Measurements from ENCODE around the gene TPD52L1. TPM values are rescaled to one million over a fixed set of nuclear protein-coding genes. Genes with fewer than 3 reads are reported as not detected.

TPD52L1 gene
- total RNA-seq, 1 donor from 2014 or later: not detected

GRCh38 chr6:125208625-125209249 lies 55.2 kb downstream of the TPD52L1 start:
- Mint-ChIP-seq H3K9me3 (ENCODE audit: unreplicated experiment) (no peaks in the 10 kb centered on the region), H3K4me1 (ENCODE audit: low read depth, unreplicated experiment) (no peaks in the 10 kb centered on the region), H3K27me3 (ENCODE audit: unreplicated experiment) (peaks cover 5% of the 10 kb centered on the region), H3K27ac (ENCODE audit: unreplicated experiment) (no peak overlapping the region), H3K36me3 (ENCODE audit: unreplicated experiment) (no peaks in the 10 kb centered on the region), H3K4me3 (ENCODE audit: unreplicated experiment) (no peak overlapping the region)
- no peak for DNase-seq
- TF ChIP-seq, protein P1, sequence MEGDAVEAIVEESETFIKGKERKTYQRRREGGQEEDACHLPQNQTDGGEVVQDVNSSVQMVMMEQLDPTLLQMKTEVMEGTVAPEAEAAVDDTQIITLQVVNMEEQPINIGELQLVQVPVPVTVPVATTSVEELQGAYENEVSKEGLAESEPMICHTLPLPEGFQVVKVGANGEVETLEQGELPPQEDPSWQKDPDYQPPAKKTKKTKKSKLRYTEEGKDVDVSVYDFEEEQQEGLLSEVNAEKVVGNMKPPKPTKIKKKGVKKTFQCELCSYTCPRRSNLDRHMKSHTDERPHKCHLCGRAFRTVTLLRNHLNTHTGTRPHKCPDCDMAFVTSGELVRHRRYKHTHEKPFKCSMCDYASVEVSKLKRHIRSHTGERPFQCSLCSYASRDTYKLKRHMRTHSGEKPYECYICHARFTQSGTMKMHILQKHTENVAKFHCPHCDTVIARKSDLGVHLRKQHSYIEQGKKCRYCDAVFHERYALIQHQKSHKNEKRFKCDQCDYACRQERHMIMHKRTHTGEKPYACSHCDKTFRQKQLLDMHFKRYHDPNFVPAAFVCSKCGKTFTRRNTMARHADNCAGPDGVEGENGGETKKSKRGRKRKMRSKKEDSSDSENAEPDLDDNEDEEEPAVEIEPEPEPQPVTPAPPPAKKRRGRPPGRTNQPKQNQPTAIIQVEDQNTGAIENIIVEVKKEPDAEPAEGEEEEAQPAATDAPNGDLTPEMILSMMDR (IDR thresholded peaks at IDR 0.05; ENCODE audit: partially characterized antibody, unreplicated experiment): no peak

DNA sequence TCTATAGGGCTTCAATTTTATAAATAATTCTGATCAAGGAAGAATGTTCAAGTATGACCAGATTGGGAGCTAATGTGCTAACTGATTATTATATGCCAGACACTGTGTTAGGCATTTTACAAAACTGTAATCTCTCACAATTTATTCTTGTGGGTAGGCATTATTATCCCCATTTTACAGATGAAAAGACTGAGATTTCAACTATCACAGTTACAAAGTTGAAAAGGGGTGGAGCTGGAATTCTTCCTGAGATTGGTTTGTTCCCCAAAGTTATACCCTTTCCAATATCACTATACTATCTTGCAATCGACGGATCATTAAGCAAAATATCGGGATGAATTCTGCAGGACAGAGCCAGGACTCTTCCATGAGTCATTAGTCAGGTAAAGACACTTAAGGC lies 57.1 kb downstream of the TPD52L1 start:
- H3K4me1 Mint-ChIP-seq (ENCODE audit: low read depth, unreplicated experiment): no peaks in the 10 kb centered on the region
- no peaks in the 10 kb centered on the region for H3K9me3 Mint-ChIP-seq (ENCODE audit: unreplicated experiment)
- no peak for DNase-seq
- TF ChIP-seq, protein P1 (IDR thresholded peaks at IDR 0.05; ENCODE audit: partially characterized antibody, unreplicated experiment): no peak
- no peak overlapping the region for H3K4me3 Mint-ChIP-seq (ENCODE audit: unreplicated experiment)
- H3K27ac Mint-ChIP-seq (ENCODE audit: unreplicated experiment): no peak overlapping the region
- peaks cover 5% of the 10 kb centered on the region for H3K27me3 Mint-ChIP-seq (ENCODE audit: unreplicated experiment)
- H3K36me3 Mint-ChIP-seq (ENCODE audit: unreplicated experiment): no peaks in the 10 kb centered on the region

DNA sequence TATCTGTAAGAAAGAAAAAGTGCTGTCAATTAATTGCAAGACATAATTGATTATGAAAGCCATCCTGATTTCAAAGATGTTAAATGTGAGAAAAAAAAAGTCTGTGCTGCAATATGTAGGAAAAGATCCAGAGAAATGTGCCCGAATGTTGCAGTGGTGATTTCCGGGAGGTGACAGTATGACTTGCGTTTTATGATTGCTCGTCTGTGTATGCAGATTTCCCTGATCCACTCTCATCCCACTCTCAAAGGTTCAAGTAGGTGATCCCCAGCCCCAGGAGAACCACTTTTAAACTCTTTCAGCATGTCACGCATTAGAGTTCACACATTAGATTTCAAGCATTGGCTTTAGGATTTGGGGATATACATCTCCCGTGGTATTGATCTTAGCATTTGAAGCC lies 57.8 kb downstream of the TPD52L1 start:
- Mint-ChIP-seq H3K27me3 (ENCODE audit: unreplicated experiment) (peaks cover 5% of the 10 kb centered on the region), H3K27ac (ENCODE audit: unreplicated experiment) (no peak overlapping the region), H3K36me3 (ENCODE audit: unreplicated experiment) (no peaks in the 10 kb centered on the region), H3K9me3 (ENCODE audit: unreplicated experiment) (no peaks in the 10 kb centered on the region), H3K4me1 (ENCODE audit: low read depth, unreplicated experiment) (no peaks in the 10 kb centered on the region), H3K4me3 (ENCODE audit: unreplicated experiment) (no peak overlapping the region)
- no peak for DNase-seq
- TF ChIP-seq, protein P1 (IDR thresholded peaks at IDR 0.05; ENCODE audit: partially characterized antibody, unreplicated experiment): no peak

DNA sequence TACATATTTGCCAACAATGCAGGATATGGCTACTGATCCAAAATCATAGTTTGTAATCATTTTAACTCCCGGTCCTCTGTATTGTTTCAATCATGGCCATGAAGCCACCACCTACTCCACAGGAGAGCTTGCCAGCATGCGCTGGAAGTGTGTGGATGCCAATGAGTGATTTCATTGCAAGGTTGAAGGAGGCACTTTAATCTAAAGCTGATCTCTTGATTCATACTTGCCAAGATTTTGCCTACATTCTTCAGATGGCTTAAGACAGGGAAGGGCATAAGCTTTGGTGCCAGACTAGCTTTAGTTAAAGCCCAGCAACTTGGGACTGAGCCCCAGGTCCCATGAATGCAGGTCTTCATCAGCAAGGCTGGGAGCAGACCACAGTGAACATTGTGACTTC lies 58.8 kb downstream of the TPD52L1 start:
- Mint-ChIP-seq H3K27me3 (ENCODE audit: unreplicated experiment) (peaks cover 5% of the 10 kb centered on the region), H3K36me3 (ENCODE audit: unreplicated experiment) (no peaks in the 10 kb centered on the region), H3K4me1 (ENCODE audit: low read depth, unreplicated experiment) (no peaks in the 10 kb centered on the region), H3K9me3 (ENCODE audit: unreplicated experiment) (no peaks in the 10 kb centered on the region), H3K27ac (ENCODE audit: unreplicated experiment) (no peak overlapping the region), H3K4me3 (ENCODE audit: unreplicated experiment) (no peak overlapping the region)
- TF ChIP-seq, protein P1 (IDR thresholded peaks at IDR 0.05; ENCODE audit: partially characterized antibody, unreplicated experiment): no peak
- no peak for DNase-seq

DNA sequence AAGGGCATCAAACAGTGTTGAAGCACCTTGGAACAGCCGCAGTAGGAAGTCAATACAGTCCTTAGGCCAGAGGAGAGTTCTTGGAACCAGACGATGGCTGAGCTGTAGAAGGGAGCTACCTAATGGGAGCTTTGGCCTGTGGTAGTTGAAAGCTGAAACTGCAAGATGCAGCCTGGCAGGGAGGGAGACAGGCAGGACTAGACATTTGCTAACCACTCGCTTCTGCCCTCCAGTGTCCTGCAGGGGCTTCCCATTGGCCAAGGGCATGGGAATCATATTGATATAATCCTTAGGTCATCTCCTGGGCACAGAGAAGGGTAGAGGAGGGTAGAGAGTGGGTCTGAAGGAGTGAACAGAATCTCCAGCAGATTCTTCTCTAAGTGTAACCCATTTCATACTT lies 60.4 kb downstream of the TPD52L1 start:
- peaks cover 5% of the 10 kb centered on the region for H3K27me3 Mint-ChIP-seq (ENCODE audit: unreplicated experiment)
- no peaks in the 10 kb centered on the region for H3K9me3 Mint-ChIP-seq (ENCODE audit: unreplicated experiment)
- no peaks in the 10 kb centered on the region for H3K36me3 Mint-ChIP-seq (ENCODE audit: unreplicated experiment)
- no peak overlapping the region for H3K4me3 Mint-ChIP-seq (ENCODE audit: unreplicated experiment)
- no peak for DNase-seq
- TF ChIP-seq, protein P1 (IDR thresholded peaks at IDR 0.05; ENCODE audit: partially characterized antibody, unreplicated experiment): no peak
- no peak overlapping the region for H3K27ac Mint-ChIP-seq (ENCODE audit: unreplicated experiment)
- H3K4me1 Mint-ChIP-seq (ENCODE audit: low read depth, unreplicated experiment): no peaks in the 10 kb centered on the region
